Measurements from ENCODE around the gene CIC.

Gene CIC

DNA sequence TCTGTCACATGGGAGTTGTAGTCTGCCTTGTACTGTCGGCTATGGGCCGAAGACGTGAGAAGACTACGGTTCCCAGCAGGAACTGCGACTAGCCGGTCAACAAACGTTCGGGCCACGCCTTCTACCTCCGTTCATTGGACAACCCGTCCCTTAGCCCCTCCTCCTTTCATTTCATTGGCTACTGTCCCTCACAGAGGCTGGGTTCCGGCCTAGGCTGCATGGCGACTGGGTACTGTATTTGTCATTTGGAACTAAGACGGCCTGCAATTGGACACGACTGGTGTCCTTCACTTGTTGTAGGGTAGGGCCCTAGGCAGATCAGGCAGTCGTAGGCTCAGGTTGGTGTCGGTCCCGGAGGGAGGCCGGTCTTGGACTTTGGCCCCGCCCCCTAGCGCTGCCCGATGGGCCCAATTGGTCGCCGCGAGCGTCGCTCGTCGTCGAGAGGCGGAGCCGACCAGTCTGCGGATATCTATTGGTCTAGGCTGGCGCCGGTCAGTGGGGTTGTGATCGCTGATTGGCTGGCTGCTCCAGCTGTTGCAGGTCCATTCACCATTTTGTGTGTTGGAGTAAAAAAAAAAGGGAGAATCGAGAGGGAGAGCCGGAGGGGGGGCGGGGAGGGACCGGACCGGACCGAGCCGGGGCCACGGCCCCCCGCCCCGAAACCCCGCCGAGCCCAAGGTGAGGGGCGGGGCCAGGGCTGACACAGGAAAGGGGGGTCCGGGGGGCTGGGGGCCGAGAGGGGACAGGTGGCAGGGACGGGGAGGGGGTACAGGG is at the start of gene CIC:
TSS of gene CIC (plus strand) at position 549 of the 774 bp plus-strand sequence. CDS start 2,532 bp downstream, outside the sequence.
- DNase-seq (ENCODE audit: low spot score), result peak; percentile 100

DNA sequence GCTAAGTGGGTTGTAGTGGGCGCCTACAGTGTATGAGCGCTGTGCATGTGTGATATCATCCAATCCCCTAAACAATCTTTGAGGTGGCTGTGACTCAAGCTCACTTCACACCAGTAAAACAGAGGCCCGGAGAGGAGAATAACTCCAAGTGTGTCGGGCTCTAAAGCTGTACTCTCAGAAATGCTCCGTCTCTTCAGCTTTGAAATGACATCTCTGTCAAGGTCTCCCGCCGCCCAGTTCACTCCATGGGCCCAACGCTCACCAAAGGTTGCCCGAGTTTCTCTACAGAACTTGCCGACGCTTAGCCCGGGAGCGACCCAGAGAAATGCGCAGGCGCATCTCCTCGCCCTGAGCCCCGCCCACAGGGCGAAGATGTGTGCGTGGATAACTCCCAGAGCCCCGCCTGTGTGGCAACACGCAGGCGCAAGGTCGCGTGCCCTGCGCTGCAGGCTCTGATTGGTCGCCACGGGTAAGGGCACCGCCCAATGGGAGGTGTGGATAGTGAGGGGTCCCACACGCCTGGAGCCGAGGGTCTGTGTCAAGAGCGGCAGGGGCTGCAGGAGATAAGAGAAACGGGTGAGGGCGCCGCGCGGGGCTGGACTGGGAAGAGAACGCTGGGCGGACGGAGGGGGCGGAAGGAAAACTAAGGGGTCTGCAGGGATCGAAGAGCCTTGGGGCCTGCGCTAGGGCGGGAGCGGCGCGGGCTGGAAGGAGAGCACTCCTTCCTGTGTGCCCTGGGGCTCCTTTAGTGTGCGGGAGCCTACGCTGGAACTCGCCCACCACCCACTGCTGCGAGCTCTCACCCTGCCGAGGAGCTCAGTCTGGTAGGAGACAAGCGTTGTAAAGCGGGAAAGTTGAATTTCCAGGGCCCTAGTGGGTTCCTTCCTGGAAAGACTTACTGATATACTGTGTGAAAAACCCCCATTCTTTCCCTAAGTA is 49.0 kb upstream of the CIC start, which contains the start of gene ZNF526:
TSS of gene ZNF526 (plus strand) at position 501 of the 939 bp plus-strand sequence. CDS start 4,092 bp downstream, outside the sequence.
- peak; percentile 98 for DNase-seq (ENCODE audit: low spot score)

DNA sequence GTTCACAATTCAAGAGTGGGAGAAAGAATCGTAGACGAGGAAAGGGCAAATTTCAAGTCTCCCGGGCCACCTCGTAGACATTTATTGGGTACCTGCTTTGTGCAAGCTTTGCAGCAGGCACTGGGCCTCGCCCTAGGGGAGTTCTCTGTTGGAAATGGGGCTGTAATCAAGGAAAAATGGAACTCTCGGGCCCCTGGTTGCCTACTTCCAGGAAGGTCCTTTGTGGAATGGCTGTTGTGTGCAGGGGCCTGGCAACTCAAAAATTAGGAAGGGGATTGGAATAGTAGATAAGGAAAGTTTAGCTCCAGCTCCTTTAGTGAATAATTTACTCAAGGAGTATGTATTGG is 48.3 kb upstream of the CIC start:
- DNase-seq (ENCODE audit: low spot score), result no peak

DNA sequence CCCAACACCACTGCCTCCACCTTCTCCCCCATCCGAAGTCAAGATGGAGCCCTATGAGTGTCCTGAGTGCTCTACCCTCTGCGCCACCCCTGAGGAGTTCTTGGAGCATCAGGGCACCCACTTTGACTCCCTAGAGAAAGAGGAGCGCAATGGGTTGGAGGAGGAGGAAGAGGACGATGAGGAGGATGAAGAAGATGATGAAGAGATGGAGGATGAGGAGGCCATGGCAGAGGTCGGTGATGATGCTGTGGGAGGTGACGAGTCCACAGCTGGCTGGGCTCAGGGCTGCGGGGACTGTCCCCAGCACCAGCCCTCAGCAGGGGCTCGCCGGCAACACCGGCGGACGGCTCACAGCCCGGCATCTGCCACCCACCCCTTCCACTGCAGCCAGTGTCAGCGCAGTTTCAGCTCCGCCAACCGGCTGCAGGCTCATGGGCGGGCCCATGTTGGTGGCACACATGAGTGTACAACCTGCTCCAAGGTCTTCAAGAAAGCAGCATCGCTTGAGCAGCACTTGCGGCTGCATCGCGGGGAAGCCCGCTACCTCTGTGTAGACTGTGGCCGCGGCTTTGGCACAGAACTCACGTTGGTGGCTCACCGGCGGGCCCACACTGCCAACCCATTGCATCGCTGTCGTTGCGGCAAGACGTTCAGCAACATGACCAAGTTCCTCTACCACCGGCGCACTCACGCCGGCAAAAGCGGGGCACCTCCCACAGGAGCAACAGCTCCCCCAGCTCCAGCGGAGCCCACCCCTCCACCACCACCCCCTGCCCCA is 43.9 kb upstream of the CIC start:
- DNase-seq (ENCODE audit: low spot score), result no peak

DNA sequence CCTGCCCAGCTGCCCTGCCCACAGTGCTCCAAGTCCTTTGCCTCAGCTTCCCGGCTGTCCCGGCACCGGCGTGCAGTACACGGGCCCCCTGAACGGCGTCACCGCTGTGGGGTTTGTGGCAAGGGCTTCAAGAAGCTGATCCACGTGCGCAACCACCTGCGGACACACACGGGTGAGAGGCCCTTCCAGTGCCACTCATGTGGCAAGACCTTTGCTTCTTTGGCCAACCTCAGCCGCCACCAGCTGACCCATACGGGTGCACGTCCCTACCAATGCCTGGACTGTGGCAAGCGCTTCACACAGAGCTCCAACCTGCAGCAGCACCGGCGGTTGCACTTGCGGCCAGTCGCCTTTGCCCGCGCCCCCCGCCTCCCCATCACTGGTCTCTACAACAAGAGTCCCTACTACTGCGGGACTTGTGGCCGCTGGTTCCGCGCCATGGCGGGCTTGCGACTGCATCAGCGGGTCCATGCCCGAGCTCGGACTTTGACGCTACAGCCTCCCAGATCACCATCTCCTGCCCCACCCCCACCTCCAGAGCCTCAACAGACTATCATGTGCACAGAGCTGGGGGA is 43.2 kb upstream of the CIC start:
- no peak for DNase-seq (ENCODE audit: low spot score)

DNA sequence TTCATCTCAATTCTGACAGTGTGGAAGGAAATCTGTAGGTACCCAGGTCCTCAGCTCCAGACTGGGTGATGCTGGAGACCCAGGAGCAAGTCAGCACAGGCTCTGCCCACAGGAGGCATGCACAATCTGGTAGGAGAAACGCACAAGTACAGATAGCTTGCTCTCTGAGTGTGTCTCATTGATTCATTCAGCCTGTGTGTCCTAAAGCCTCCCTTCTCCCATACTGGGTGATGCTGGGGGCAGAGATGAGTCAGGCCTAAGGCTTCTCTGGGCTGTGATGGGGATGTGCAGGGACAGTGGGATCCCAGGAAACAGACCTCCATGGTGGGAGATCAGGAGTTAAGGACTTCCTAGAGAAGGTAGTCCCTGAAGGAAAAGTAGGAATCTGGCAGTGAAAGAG is 42.2 kb upstream of the CIC start:
- peak; percentile 42 for DNase-seq (ENCODE audit: low spot score)

DNA sequence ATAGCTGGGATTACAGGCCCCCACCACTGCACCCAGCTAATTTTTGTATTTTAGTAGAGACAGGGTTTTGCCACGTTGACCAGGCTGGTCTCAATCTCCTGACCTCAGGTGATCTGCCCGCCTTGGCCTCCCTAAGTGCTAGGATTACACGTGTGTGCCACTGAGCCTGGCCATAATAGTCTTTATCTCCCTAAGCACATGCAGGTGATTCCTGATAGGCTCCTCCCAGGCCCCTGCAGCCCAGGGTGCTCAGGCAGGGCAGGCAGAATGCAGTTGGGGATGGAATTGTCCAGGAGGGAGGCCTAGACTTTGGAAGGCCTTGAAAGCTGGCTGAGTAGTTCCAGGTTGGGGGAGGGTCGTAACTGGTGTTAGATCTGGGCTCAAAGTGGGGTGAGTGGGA is 40.4 kb upstream of the CIC start:
- no peak for DNase-seq (ENCODE audit: low spot score)

DNA sequence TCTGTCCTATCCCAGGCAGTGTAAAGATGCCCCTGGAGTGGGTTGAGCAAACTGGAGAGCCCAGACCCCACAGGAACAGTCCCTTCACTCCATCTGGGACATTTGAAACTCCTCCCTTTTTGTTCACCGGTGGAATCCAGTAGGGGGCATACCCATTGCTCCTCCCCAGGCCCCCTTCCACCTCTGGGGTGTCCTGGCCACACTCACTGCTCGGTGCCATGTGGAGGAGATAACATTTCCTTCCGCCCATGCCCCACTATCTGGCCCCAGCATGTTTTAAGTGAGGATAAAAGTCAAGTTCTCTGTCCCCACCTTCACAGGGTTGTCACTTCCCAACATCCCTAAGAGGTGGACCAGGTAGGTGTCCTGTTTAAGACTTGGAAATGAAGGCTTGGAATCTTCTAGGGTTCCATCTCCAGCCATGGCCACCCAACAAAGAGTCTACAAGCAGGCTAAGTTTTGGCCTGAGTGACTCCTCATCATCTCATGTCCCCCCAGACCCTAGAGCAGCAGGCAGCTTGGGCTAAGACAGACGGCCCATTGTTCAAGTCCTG is 39.7 kb upstream of the CIC start:
- no peak for DNase-seq (ENCODE audit: low spot score)

DNA sequence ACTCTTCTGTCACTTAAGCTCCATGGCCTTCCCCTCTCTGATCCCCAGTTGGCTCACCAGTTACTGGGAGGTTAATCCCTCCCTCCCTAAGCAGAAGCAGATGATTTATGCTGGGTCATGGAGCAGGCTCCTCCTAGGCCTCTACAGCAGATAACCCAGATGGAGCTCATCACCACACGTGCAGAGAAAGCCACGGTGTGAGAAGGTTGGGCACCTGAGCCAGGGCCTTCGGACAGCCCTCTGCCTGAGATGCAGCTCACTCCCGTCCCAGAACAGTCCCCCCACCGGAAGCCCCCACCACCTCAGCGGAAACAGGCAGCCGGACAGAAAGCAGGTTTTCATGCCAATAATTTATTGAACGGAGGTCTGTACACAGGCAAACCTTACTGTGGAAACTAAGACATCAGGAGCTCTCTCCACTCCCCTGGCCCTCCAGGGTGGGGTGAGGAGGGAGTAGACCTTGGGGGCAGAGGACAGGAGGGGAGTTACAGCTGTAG is 39.1 kb upstream of the CIC start:
- peak; percentile 42 for DNase-seq (ENCODE audit: low spot score)

DNA sequence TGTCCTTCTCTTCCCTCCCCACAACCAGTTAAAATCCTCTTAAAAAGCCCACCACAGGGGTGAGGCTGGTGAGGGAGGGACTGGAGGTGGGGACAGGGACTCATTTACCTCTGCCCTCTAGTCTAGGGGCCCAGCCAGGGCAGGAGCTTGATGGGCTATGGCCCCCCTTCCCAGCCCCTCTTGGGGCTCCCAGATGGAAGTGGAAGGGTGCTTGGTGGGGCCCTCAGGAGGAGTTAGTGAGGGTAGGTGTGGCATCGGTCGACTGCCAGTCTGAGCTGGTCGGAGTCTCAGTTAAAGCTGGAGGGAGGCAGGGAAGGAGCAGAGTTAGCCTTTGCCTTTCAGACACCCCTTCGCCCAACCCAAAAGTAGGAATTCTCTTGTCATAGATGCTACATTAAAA is 38.5 kb upstream of the CIC start:
- DNase-seq (ENCODE audit: low spot score), result no peak

DNA sequence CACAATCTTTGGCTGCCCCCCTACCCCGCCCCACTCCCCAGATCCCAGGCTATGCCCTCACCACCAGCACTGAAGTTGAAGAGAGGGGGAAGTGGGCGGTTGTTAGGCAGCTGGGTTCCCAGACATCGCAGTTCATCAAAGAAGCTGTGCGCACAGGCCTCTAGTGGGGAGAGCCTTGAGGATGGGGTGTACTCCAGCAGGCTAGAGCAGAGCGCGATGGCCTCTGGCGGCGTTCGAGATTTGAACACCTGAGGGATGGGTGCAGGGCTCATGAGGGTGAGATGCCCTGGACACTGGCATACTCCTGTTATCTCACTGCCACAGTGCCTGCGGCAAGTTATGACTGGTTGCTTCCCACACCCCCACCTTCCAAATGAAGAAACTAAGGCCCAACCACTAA is 36.6 kb upstream of the CIC start:
- no peak for DNase-seq (ENCODE audit: low spot score)

DNA sequence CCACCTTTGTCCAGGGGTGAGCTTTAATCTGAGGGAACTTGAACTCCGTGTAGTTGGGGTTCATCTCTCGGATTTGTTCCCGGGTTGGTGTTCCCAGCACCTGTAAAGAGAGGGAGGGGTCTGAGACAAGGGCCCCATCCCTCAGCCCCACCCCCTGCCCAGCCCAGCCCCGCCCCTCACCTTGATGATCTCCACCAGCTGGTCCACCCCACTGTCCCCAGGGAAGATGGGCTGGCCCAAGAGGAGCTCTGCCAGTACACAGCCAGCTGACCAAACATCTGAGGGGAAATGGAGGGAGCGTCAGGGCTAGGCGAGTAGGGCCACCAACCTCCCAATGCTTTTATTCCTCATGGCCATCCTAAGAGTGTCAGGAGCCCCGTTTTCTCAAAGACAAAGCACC is 35.9 kb upstream of the CIC start:
- DNase-seq (ENCODE audit: low spot score), result no peak

DNA sequence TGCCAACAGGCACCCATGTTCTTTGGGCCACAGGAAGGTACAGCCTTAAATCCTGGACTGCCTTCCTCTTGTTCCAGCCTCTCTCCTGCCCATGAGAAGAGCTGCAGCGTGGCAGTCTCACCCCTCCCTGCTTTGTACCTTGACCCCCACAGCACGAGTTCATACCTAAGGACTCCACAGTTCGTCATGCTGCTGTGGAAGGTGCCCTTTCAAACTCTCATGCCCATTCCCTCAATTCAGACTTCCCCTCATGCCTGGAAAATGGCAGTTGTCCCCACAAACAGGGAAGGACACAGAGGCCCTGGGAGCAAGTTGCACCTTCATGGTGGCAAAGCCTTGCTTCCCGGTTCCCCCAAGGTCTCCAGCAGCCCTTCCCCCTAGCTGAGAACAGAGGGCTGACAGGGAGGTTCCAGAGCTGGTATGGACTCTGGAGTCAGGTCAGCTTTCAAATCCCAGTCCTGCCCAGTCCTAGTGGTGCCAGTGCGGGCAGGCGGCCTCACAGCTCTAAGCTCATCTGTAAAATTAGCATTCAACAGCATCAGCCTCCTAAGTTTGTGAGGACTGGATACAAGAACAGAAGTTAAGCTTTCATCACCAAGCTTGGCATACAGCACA is 35.3 kb upstream of the CIC start:
- no peak for DNase-seq (ENCODE audit: low spot score)

DNA sequence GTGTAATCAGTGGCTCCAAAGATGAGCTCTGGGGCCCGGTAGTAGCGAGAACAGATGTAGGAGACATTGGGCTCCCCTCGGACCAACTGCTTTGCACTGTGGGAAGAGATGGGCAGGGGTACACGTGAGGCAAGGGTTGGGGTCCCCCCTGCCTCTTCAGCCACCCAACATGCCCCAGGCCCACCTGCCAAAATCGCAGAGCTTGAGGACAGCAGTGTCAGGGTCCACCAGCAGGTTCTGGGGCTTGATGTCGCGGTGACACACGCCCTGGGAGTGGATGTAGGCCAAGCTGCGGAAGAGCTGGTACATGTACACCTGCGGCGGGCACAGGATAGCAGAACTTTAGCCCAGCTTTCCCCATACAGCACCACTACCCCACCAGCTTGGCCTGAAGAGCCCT is 34.7 kb upstream of the CIC start:
- no peak for DNase-seq (ENCODE audit: low spot score)

DNA sequence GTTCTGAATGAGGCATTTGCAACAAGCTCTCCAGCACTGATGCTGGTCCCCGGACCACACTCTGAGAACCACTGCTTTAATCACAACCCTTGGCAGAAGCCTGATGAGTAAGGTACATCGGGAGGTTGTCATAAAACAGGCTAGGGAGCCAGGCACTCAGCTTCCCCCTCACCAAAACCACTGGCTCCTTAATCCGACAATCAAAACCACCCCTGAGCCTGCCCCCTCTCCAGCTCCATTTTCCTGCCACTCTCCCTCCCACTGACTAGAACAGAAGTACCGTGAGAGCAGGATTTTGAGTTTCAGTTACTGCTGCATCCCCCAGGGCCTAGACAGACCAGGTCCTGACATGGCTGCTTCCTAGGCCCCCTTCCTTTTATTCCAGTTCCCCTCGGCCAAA is 33.9 kb upstream of the CIC start:
- DNase-seq (ENCODE audit: low spot score), result no peak

DNA sequence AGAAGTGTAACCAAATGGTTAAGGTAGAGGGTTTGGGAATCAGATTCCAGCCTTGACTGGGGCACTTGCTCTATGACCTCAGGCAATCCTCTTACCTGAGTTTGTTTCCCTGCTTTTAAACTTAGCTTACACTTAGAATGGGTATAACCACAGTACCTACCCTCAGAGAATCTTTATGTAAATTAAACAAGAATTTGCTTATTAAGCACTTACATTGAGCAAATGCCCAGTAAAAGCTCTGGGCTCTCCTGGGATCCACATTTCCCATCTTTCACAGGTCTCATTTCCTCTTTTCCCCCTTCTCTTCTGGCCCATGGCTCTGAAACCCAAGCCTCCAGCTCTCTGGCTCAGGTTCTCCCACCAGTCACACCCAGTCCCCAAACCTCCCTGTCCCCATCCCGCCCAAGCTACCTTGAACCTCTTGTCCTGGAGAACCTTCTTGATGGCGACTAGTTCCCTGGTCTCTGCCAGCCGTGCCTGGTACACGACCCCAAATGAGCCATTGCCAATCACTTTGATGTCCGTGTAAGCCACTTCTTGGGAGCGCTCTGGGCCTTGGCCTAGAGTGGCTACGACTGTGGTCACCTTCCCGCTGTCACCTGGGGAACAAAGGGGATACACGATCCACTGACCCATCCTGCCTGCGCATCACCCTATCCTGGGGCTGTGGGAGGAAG is 29.4 kb upstream of the CIC start:
- DNase-seq (ENCODE audit: low spot score), result no peak

DNA sequence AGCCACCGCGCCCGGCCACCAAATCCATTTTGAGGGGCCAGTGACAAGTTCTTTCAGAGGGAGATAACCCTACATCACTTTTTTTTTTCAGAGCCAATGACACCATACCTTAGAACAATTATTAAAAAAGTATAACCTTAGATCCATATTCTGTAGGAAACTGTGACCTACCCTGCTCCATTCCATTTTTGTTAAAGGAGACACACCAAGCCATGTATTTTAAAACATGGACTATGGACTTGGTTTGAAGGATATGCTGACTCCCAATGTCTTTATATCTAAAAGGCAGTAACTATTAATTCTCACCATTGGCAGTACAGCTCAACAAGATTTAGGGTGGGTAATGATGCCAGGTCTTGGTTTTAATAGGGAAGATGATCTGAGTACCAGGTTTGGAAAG is 27.8 kb upstream of the CIC start:
- no peak for DNase-seq (ENCODE audit: low spot score)

DNA sequence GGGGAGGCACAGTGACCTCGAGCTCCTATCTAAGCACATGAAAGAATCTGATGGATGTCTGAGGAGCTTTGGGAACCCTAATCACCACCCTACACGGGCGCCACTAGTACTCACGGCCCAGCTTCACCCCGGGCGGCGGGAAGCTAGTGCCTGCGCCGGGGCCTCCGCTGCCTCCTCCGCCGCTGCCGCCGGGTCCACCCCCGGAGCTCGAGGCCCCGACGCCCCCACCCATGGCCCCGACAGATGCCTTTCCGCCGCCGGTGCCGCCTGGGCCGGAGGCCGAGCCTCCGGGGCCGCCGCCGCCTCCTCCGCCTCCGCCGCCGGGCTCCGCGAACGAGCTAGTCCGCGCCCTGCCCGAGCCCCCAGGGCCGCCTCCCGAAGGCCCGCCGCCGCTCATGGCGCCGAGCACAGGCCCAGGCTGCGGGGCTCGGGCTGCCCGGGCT is 27.0 kb upstream of the CIC start:
- no peak for DNase-seq (ENCODE audit: low spot score)

DNA sequence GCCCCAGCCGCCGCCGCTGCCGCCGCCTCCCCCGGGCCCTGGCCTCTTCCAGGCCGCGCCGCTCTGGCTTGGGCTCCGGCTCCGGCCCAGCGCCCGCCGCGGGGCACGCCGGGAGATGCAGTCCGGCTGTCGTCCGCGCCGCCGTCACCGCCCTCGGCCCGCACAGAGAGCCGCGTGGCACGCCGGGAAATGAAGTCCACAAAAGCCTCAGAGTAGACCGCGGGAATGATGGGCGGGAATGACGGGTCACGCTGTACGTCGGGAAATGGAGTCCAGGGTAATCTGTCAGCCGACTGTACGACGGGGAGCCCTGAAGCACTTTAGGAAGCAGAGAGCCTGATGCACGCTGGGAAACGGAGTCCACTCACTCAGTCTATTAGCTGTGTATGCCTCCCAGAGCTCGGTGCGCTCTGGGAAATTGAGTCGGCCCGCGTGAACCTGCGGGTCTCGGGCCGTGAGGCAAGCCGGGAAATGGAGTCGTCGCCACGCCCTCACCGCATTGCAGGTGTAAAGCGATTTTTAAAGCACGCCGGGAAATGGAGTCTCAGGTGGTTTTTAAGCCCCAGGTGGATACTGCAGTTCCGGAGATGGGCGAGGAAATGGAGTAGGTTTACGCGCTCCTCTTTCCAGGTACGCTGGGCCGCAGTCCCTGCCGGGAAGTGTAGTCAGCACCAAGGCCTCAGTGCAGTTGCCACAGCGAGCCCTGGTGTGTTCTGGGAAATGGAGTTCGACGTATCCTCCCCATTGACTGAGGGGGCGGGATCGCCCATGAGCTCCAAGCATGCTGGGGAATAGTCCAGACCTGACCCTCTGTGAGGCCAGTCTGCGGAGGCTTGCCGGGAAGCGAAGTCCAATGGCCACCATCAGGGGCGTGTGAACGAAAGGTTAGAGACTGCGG is 26.3 kb upstream of the CIC start, which contains the start of gene GSK3A:
TSS of gene GSK3A (minus strand) at position 91 of the 898 bp plus-strand sequence. CDS start 137 bp downstream, outside the sequence.
- DNase-seq (ENCODE audit: low spot score), result peak; percentile 99

All from RKO (cell line).